GM21367 (cell line): Measurements from ENCODE around the gene TMPRSS6.

ENCODE experiments used
- ATAC-seq: cut with Tn5 transposase; IDR thresholded peaks from one replicate; pipeline ENCODE4 v1.9.1; 2021; ENCODE audit not compliant: unreplicated experiment

The TMPRSS6 gene

DNA sequence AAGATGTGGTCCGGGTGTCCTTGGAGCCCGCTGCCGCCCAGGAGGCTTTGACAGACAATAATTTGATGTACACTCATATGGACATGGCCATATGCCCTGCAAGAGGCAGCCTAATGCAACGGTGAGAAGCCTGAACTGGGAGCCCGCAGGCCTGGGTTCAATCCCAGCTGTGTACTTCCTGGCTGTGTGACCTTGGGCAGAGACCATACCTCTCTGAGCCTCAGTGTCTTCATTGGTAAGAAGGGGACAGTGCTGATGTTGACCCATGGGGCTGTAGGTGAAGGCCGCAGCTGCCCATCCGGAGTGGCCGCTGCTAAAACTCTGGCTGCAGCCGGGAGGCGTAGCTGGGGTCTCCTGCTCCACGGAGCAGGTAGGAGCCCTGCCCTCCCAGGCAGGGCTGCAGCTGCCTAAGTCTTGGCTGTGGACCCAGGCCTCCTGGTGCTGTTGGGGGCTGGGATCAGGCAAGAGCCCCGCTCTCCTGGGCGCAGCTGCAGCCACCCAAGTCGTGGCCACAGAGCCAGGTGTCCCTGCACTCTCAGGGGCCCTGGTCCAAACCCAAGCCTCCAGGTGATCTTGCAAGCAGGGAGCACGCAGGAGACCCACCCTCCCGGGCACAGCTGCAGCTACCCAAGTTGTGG is 31.3 kb upstream of the TMPRSS6 start:
- no peak for ATAC-seq

DNA sequence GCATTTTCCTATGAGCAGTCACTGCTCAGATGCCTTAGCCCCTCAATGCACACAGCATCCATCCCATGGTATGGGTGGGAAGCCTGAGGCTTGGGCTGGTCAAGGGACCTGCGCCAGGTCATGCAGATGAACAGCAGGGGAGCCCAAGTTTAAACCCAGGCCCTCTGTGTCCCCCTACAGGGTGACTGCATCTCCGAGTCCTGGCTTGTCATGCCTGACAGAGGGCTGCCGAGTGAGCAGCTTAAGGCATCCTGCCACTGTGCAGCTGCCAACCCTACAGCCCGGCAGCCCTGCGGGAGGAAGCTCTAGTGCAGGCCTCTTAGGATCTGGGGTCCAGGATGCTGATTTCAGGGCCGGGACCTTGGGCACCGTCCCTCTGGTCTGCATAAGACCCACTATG is 30.2 kb upstream of the TMPRSS6 start:
- ATAC-seq = no peak

DNA sequence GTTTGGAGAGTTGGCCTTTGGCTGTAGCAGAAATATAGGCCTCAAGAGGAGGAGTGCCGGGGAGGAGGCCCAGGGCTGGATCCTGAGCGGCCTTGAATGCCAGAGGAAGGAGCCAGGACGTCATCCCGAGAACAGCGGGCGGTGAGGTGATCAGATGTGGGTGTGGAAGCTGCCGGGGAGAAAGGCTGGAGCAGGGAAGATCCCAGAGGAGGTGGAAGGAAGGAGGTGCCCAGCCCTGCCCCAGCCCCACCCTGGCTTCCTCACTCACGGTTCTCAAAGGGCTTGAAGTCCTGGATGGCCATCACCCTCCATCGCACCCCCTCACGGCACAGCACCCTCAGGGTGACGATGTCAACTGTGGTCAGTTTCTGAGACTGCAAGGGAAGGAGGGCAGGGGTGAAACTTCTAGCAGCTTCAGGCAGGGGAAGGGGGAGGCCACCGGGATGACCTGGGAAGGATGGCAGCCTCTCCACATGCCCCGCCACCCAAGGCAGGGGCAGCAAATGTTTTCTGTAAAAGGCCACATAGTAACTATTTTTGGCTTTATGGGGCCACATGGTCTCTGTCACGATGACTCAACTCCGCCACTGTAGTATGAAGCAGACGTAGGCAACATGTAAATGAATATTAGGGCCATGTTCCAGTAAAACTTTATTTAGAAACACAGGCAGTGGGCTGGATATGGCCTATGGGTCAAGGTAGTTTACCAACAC is 29.5 kb upstream of the TMPRSS6 start:
- ATAC-seq = no peak

DNA sequence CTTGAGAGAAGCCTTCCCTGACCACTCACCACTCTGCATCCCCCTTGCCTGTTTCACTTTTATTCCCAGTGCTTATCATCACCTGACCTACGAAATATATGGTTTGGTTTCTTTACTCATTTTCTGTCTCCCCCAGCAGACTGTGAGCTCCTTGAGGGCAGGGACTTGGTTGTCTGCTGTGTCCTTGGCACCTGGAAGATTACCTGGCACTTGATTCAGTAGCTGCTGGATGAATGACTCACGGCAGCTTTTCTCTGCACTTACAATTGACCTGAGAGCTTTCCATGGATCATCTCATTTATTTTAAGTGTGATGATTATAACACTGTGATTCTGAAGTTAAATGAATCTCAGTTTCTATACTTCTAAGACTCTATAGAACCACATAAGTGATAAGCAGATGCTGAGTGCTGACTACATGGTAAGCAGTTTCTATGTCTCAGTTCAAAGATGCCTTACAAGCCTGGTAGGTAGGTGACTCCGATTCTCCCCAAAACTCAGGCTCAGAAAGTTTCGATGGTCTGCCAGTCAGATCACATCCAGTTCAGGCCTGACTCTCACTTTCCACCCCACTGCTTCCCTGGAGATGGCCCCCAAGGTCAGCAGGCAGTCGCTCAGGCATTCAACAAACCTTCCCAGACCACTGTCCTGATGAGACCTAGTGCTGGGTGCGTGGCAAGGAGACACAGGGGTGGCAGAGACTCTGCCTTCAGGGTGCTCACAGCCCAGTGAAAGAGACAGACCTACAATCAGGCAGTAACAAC is 28.6 kb upstream of the TMPRSS6 start:
- no peak for ATAC-seq

DNA sequence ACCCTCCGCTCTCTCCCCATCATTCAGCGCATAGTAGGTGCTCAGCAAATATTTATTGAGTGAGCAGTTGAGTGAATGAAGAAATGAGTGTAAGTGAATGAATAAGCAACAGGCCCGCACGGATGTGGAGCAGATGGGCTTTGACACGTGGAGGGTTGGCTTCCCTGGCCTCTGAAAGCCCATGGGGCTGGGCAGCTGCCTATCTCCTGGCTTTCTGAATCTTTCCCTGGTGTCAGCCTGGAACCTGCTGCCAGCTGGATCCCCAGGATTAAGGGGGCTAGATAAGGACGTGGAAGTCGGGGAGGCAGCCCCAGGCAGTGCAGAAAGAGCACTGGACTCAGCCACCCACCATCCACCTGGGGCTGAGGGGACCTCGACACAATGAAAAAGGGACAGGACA is 27.6 kb upstream of the TMPRSS6 start:
- ATAC-seq = no peak

DNA sequence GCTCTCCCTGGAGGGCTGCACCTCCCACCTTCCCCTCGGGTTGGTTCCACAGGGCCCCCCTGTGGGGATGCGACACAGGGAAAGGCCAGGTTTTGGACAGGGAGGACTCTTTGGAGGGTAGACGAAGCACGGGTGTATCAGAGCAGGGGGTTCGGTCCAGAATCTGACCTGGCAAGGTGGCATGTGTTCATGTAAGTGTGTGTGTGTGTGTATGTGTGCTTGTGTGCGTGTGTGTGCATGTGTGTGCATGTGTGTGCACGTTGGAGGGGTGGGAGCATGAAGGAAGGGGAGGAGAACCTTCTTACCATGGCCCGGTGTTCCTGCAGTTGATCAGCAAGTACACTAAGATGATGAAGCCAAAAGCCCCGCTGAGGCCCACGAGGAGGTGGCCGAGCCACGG is 25.5 kb upstream of the TMPRSS6 start:
- ATAC-seq = no peak

DNA sequence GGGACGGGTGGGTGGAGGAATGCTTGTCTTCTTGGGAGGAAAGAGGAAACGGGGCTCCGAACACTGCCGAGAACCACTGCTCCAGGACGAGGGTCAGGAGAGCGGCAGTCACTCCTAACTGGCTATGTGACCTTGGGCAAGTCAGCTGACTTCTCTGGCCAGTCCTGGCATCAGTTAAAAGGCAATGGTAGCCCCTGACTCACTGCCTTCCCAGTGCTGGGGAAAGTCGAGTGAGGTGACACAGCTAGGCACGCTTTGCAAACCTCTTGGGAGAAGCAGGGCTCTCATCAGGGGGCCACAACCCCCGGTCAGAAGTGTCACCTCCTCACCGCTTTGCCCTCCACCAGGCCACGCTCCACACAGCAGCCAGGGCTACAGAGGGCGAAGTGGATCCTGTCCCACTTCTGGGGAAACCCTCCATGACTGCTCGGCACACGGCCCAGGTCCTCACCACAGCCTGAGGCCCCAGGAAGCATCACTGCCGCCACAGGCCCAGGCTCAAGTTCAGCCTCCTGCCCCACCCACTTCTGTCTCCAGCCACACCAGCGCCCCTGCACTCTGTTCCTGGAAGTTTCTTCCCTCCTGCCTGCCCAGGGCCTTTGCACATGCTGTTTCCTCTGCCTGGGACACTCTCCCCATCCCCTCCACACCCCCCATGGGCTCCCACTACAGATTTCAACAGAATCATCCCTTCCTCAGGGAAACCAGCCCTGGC is 23.9 kb upstream of the TMPRSS6 start:
- ATAC-seq = no peak

DNA sequence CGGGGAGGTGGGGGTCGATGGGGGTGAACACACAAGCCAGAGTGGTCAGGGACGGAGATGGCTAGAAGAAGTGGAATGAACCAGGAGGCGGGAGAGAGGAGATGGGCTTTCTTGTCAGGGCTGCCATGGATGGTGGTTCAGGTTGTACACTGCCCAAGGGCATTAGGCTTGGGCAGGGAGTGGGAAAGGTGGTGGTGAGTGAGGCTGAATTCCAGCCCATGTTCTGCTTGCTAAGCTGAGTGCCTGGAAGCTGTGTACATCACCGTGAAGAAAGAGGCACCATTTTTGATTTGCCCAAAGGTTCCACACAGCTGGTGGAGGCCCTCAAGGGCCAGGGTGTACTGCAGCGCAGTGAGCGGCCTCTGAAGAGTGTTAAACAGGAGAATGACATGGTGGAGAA is 23.3 kb upstream of the TMPRSS6 start:
- no peak for ATAC-seq

DNA sequence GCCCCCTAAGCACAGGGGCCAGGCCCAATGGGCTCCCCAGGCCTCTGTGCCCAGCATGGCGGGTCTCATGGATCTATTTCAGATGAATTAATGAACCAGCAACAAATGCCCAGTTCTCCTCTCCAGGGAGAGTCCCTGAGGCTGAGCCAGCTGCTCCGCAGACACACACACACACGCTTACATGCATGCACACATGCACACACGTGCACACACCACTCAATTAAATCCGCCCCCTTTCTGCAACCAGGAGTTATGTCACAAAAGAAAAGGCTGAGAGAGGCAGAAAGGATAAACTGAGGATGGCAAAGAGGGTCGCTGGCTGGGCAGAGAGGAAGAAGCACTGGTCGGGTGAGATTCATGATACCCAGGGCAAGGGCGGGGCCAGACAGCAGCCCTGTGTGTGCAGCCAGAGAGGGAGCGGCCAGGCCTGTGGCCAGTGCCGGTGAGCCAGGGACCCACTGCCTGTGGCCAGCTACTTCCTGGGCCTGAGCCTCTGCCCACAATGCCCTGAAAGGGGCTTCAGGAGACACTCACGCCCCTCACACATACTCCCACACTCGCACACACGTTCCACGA is 20.4 kb upstream of the TMPRSS6 start:
- ATAC-seq = no peak

DNA sequence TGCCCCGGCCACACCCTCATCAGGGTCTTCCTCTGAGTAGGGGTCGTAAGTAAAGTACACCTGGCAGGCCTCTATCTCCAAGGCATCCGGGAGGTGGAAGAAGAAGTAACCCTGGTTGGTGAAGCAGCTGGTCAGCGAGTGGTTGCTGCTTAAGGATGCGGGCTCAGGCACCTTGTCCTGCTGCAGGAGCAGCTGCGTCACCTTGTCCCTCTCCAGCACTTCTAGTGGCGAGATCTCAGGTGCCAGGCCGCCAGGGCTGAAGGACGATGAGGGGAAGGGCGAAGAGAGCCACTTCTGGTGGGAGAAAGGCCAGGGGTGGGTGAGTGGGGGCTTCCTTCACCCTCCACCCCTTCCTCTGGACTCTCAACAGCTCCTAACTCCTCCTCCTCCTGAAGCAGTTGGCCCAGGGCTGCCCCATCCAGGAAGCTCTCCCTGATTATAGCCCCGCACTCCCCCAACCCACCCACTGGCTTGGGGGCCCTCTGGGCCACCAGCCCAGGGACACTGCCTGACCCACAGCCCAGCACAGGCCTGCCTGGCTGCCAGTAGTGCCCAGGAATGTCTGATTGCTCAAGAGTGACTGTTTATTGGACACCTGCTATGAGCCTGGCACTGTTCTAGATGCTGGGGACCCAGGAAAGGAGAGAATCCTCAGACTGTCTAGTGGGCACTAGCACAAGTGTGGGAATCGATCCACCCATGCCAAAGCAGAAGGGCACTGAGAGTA is 19.2 kb upstream of the TMPRSS6 start:
- no peak for ATAC-seq

DNA sequence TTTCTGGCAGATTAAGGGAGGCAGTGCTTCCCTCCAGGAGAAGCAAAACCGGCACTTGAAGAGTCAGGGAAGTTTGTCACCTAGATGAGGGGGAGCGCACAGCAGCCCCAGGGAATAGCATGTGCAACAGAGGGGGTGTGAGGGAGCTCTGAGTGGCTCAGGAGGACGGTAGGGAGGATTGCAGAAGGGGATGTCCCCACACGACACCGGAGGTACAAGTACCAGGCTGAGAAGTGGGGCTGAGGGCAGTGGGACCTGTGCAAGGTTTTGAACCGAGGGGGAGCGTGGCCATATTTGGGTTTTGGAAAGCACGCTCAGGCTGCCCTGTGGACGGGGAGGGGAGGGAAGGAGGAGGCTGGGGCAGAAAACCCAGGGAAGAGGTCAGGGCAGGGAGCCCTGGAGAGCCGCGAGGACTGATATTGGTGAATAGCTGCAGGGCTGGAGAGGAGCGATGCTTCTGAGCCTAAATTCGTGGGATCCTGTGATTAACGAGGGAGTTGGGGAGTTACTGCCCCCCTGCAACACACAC is 17.9 kb upstream of the TMPRSS6 start:
- ATAC-seq = no peak

DNA sequence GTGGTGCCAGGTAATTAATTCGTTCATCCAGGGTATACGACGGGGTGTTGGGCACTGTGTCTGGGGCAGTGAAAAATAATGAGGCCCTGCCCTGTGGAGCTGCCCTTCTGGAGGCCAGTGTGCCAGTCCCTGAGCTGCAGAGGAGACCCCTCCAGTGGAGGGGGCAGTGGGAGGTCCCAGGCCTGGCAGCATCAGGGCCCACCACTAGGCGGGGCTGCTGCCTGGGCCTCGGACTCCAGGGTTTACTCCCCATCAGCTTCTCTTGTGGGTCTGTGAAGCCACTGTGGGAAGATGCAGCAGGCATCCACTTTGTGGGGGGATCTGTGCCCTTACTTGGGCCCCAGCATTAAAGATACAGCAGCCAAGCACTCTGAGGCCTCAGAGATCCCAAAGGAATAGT is 17.4 kb upstream of the TMPRSS6 start:
- ATAC-seq = no peak

DNA sequence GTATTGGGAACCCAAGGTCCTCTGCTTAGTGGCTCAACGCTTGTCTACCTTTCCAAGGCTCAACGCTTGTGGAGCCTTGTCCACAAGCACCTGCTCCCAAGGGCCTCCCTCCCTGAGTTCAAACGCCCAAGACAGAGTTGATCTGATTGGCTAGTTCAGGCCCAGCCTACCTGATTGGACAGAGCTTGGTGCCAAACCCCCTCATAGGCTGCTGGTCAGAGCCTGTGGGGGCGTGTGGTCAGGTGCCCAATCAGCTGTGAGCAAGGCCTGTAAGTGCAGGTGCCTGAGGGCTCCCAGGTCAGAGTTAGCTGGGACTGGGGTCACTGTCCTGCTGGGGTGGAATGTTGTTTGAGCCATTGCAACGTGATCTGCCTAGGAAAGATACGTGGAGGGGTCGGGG is 16.9 kb upstream of the TMPRSS6 start:
- no peak for ATAC-seq

DNA sequence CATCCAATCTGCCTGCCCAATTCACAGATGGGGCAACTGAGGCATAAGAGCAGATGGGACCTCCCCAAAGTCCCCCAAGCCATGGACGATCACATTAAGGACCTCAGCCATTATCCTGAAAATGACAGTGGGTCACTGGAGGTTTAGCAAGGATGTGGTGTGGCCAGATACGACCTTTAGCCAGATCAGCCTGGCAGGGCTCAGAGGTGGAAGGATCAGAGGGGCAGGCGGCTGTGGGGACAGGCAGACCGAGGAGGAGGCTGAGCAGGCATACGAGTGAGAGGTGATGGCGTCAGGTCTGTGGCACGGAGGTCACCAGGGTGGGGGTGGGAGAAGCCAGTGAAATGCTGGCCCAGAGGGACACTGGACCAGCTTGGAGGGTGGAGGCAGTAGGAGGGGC is 14.1 kb upstream of the TMPRSS6 start:
- ATAC-seq = no peak

DNA sequence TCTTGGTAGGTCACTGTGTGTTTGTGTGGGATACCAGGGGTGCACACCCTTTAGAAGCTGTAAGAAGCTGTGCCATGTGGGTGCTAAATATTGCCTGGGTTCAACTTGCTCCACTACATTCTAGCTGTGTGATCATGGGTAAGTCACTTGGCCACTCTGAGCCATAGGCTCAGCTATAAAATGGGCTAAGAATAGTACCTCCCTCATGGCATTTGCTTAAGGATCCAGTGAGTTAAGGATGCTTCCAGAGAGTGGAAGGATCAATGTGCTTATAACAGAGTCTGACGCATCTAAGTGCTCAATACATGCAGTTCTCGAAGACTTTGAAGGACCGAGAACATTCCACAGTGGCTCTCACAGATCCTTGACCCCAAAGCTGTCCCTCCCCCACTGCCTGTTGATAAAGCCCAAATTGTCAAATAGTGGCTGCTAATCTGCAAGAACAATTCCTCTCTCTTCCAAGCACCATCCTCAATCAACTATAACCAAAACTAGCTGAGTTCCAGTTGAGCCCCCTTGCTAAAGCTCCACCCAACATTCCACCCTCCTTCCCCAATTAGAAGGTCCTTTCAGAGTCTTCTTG is 13.2 kb upstream of the TMPRSS6 start:
- ATAC-seq = peak; percentile 9

DNA sequence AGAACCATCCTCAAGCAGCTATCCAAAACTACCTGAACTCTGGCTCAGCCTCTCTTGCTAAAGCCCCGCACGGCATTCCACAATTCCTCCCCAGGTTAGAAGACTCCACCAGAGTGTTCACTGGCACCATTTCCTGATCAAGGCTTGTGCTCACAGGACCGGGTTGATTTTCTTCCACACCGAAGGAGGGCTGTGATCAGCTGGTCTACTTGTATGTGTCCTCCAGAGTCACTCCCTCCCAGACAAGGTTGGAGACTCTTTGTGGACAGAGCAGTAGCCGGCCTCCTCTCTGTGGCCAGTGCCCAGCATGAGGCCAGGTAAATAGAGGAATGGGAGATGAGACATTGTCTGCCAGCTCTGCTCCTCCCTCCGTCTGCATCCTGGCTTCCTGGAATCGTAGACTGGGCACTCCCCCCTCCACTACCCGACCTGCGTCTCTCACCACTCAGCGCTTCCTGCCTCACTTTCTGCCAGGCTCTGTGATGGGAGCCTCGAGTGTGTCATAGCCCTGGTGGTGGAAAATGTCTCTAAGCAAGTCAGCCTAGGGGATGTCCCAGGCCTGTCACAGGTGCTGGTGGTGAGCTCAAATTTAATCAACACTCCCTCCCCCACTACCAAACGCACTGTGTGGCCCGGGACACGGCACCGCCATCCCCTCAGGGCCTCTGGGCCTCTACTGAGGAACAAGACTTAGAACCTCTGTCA is 12.5 kb upstream of the TMPRSS6 start:
- peak; percentile 58 for ATAC-seq

DNA sequence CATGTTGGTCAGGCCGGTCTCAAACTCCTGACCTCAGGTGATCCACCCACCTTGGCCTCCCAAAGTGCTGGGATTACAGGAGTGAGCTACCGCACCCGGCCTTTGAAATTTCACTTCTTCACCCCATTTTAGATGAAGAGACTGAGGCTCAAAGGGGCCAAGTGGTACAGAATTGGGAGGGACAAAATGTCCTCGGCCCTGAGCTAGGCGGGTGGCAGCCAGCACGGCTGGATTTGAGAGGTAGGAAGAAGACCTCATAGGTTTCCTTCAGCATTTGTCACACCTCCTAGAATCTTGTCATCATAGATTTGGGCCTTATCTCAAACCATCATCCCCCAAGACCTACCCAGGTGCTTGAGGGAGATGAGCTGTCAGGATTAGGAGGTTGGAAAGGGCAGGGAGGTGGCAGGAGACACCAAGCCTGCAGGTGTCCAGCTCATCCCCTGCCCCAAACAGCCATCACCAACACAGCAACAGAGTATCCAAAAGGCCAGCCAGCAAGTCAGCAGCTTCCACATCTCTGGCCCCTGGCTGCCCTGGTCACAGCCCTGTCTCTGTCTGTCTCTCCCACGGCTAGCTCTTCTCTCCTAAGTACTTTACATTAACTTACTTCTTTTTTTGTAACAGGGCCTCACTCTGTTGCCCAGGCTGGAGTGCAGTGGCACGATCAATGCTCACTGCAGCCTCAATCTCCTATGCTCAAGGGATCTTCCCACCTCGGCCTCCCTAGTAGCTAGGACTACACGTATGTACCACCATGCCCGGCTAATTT is 11.2 kb upstream of the TMPRSS6 start:
- ATAC-seq = no peak

DNA sequence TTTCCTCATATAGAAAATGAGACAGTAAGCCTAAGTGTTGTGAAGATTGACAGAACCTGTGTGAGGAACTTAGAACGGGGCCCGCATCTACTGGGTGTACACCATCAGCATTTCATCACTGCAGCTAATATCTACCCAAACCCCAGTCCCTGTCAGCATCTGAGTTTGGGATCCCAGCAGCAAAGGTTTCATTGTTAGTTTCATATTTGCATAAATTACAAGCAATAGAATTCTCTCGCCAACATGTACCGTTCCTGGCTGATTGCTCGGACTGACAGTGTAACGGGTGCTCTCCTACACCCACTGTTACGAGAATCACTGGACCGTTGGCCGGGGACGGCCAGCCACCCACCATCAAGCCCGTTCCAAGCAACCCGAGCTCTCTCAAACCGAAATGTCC is 10.4 kb upstream of the TMPRSS6 start:
- ATAC-seq = no peak

DNA sequence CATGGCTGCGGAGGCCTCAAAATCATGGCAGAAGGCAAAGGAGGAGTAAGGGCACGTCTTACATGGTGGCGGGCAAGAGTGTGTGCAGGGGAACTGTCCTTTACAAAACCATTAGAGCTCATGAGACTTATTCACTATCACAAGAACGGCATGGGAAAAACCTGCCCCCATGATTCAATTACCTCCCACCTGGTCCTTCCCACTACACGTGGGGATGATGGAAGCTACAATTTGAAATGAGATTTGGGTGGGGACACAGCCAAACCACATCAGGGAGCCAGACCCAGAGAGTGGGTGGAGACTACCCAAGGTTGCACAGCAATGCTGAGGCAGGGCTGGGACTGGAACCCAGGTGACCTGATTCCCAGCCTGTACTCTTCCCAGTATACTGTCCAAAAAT is 8.6 kb upstream of the TMPRSS6 start:
- ATAC-seq = no peak
